Loucy (cell line): ENCODE results near the gene TEAD1.

Experiments used
- CTCF ChIP-seq: fragments of 200-600 bp; sonication (generic); conservative IDR thresholded peaks from 2 replicates; pipeline ENCODE4 v1.5.1; 2014; ENCODE audit warnings: mild to moderate bottlenecking, antibody characterized with exemption, low read length
- EZH2phosphoT487 ChIP-seq: fragments of 200-600 bp; IDR thresholded peaks from 2 replicates; pipeline ENCODE4 v1.6.1; 2018; ENCODE audit warnings: antibody characterized with exemption, mild to moderate bottlenecking, moderate library complexity, borderline replicate concordance

- TF ChIP-seq CTCF (peak; percentile 89), EZH2phosphoT487 (no peak)
Observed at GRCh38 chr11:12893787-12894672, 219.8 kb downstream of the TEAD1 start.
